H1 (cell line): ENCODE results near the gene VIPR1. TPM values are rescaled to one million over a fixed set of nuclear protein-coding genes. Genes with fewer than 3 reads are reported as not detected.

ENCODE experiments used
- CTCF ChIA-PET: fragments of 300-600 bp; sonication (Branson Sonifier 250); formaldehyde crosslinking; loops from one replicate; lab custom pipeline; 2021; ENCODE audit not compliant: partially characterized antibody; lab: Charles Lee
- POLR2A ChIA-PET: fragments of 300-600 bp; sonication (Branson Sonifier 250); formaldehyde crosslinking; loops from one replicate; lab custom pipeline; 2021; ENCODE audit warnings: inconsistent platforms; ENCODE audit not compliant: partially characterized antibody; lab: Charles Lee
- DNase-seq, 2 experiments: peaks; one replicate each; pipeline versions ENCODE4 v3.0.0 to v3.0.0-alpha.2; 2010 to 2022; ENCODE audit warnings: low spot score in 2 of 2, low read depth in 1 of 2, mixed read lengths in 1 of 2
- FAIRE-seq: peaks from 2 replicates; lab custom pipeline; 2011; peaks lifted over from hg19 to GRCh38; lab: Jason Lieb, UNC
- H2AFZ ChIP-seq: 2 replicates; pipeline ENCODE4 v1.8.1; 2012; ENCODE audit warnings: low read length, inconsistent platforms
- H2AK5ac ChIP-seq: 2 replicates; pipeline ENCODE4 v1.6.1; 2013; ENCODE audit warnings: low read depth, low read length
- H2BK120ac ChIP-seq: replicated peaks from 2 replicates; pipeline ENCODE3; 2013; ENCODE audit warnings: low read depth, low read length, inconsistent platforms
- H2BK12ac ChIP-seq: 2 replicates; pipeline ENCODE4 v1.6.1; 2013; ENCODE audit warnings: low read depth, low read length
- H2BK15ac ChIP-seq: 2 replicates; pipeline ENCODE4 v1.6.1; 2013; ENCODE audit warnings: low read length
- H2BK20ac ChIP-seq: 2 replicates; pipeline ENCODE4 v1.6.1; 2013; ENCODE audit warnings: low read length
- H2BK5ac ChIP-seq: 2 replicates; pipeline ENCODE4 v1.6.1; 2013; ENCODE audit warnings: low read depth, low read length
- H3K14ac ChIP-seq: 2 replicates; pipeline ENCODE4 v1.6.1; 2013; ENCODE audit warnings: inconsistent platforms; ENCODE audit not compliant: insufficient read length
- H3K18ac ChIP-seq: 2 replicates; pipeline ENCODE4 v1.6.1; 2013; ENCODE audit warnings: low read length; ENCODE audit errors: extremely low read depth
- H3K23ac ChIP-seq: 2 replicates; pipeline ENCODE4 v1.6.1; 2013; ENCODE audit warnings: inconsistent platforms; ENCODE audit not compliant: insufficient read length
- H3K23me2 ChIP-seq: 2 replicates; pipeline ENCODE4 v1.6.1; 2013; ENCODE audit warnings: low read depth, low read length
- H3K27ac ChIP-seq: 2 replicates; pipeline ENCODE4 v1.6.1; 2011; ENCODE audit warnings: low read depth, low read length, inconsistent platforms
- H3K27me3 ChIP-seq, 4 experiments: replicated peaks in 1 of 4; 1 replicate in 1 of 4; 2 replicates in 3 of 4; pipeline versions ENCODE4 v1.6.1 to v1.8.1; 2011 to 2013; ENCODE audit warnings: low read length in 3 of 4, mild to moderate bottlenecking in 3 of 4, inconsistent platforms in 2 of 4, mixed read lengths in 2 of 4, moderate library complexity in 1 of 4; ENCODE audit not compliant: control insufficient read depth in 3 of 4, insufficient read depth in 3 of 4; ENCODE audit errors: extremely low read depth in 1 of 4
- H3K36me3 ChIP-seq, 4 experiments: 2 replicates each; pipeline versions ENCODE4 v1.6.1 to v1.8.1; 2011 to 2013; ENCODE audit warnings: mild to moderate bottlenecking in 4 of 4, low read length in 3 of 4, moderate library complexity in 2 of 4, control low read depth in 1 of 4, inconsistent platforms in 1 of 4; ENCODE audit not compliant: insufficient read depth in 4 of 4, control insufficient read depth in 2 of 4
- H3K4ac ChIP-seq: replicated peaks from 2 replicates; pipeline ENCODE3; 2013; ENCODE audit warnings: low read length, low read depth, mixed read lengths, inconsistent platforms; ENCODE audit not compliant: insufficient read length
- H3K4me1 ChIP-seq, 4 experiments: replicated peaks in 1 of 4; 1 replicate in 1 of 4; 2 replicates in 3 of 4; pipeline versions ENCODE4 v1.6.1 to v1.8.1; 2011 to 2013; ENCODE audit warnings: low read length in 3 of 4, inconsistent platforms in 2 of 4, mixed read lengths in 1 of 4; ENCODE audit not compliant: insufficient read depth in 4 of 4, control insufficient read depth in 3 of 4
- H3K4me2 ChIP-seq, 2 experiments: 2 replicates each; pipeline versions ENCODE4 v1.6.1 to v1.8.1; 2011 to 2013; ENCODE audit warnings: low read depth in 2 of 2, low read length in 2 of 2, control low read depth in 1 of 2, inconsistent platforms in 1 of 2, mild to moderate bottlenecking in 1 of 2; ENCODE audit not compliant: insufficient read depth in 1 of 2
- H3K4me3 ChIP-seq, 4 experiments: fragments of 200-600, 300-600 bp in 1 of 4; sonication (generic), shearing (Covaris generic), sonication (Bioruptor Twin) in 1 of 4; 2 replicates each; pipeline versions ENCODE4 v1.5.1 to v1.8.1; 2011 to 2016; ENCODE audit warnings: low read length in 4 of 4, low read depth in 3 of 4, control low read depth in 2 of 4, inconsistent platforms in 2 of 4, mild to moderate bottlenecking in 2 of 4, mixed read lengths in 1 of 4, moderate library complexity in 1 of 4; ENCODE audit not compliant: insufficient read depth in 2 of 4; ENCODE audit errors: extremely low read depth in 1 of 4
- H3K56ac ChIP-seq: replicated peaks from 2 replicates; pipeline ENCODE3; 2013; ENCODE audit warnings: low read depth, mild to moderate bottlenecking, mixed read lengths, low read length, inconsistent platforms; ENCODE audit not compliant: insufficient read length
- H3K79me1 ChIP-seq: 2 replicates; pipeline ENCODE4 v1.6.1; 2013; ENCODE audit warnings: low read depth, low read length, control low read depth
- H3K79me2 ChIP-seq, 2 experiments: 2 replicates each; pipeline versions ENCODE4 v1.6.1 to v1.8.1; 2012 to 2013; ENCODE audit warnings: low read length in 2 of 2, mild to moderate bottlenecking in 2 of 2, inconsistent platforms in 1 of 2; ENCODE audit not compliant: insufficient read depth in 2 of 2, control insufficient read depth in 1 of 2
- H3K9ac ChIP-seq, 4 experiments: replicated peaks in 1 of 4; 1 replicate in 1 of 4; 2 replicates in 3 of 4; pipeline versions ENCODE4 v1.6.1 to v1.8.1; 2011 to 2013; ENCODE audit warnings: low read depth in 3 of 4, low read length in 3 of 4, control low read depth in 2 of 4, mild to moderate bottlenecking in 2 of 4, moderate library complexity in 2 of 4, inconsistent platforms in 1 of 4; ENCODE audit errors: extremely low read depth in 1 of 4
- H3K9me3 ChIP-seq, 2 experiments: 2 replicates each; pipeline versions ENCODE4 v1.6.1 to v1.8.1; 2012 to 2013; ENCODE audit warnings: mild to moderate bottlenecking in 2 of 2, moderate library complexity in 2 of 2, control low read depth in 1 of 2, inconsistent platforms in 1 of 2, low read depth in 1 of 2, low read length in 1 of 2, mixed read lengths in 1 of 2; ENCODE audit not compliant: insufficient read depth in 2 of 2
- H4K20me1 ChIP-seq, 2 experiments: replicated peaks in 1 of 2; 2 replicates each; pipeline versions ENCODE3 to v1.8.1; 2011 to 2013; ENCODE audit warnings: inconsistent platforms in 2 of 2, low read length in 2 of 2, mild to moderate bottlenecking in 1 of 2; ENCODE audit not compliant: insufficient read depth in 2 of 2, control insufficient read depth in 1 of 2
- H4K5ac ChIP-seq: 2 replicates; pipeline ENCODE4 v1.6.1; 2013; ENCODE audit warnings: low read length, low read depth, mixed read lengths, inconsistent platforms; ENCODE audit not compliant: insufficient read length
- H4K8ac ChIP-seq: 2 replicates; pipeline ENCODE4 v1.8.0; 2013; ENCODE audit warnings: mild to moderate bottlenecking, moderate library complexity, low read length, inconsistent platforms; ENCODE audit not compliant: insufficient read depth; ENCODE audit errors: extremely low read depth
- H4K91ac ChIP-seq: replicated peaks from 2 replicates; pipeline ENCODE3; 2013; ENCODE audit warnings: low read length, mixed read lengths, inconsistent platforms; ENCODE audit not compliant: insufficient read length
- FOSL1 ChIP-seq: IDR thresholded peaks from 2 replicates; pipeline ENCODE4 v1.6.1; 2011; ENCODE audit warnings: mild to moderate bottlenecking, low read depth, low read length, moderate library complexity; ENCODE audit not compliant: insufficient read depth
- SAP30 ChIP-seq: fragments of 300-600 bp; sonication (generic); IDR thresholded peaks from 2 replicates; pipeline ENCODE4 v1.7.1; 2012; ENCODE audit warnings: low read length, moderate library complexity, mild to moderate bottlenecking, inconsistent platforms; ENCODE audit not compliant: insufficient read depth, insufficient replicate concordance
- SP4 ChIP-seq: IDR thresholded peaks from 2 replicates; pipeline ENCODE4 v1.6.1; 2012; ENCODE audit warnings: low read length, inconsistent platforms
- TEAD4 ChIP-seq: IDR thresholded peaks from 2 replicates; pipeline ENCODE4 v1.6.1; 2012; ENCODE audit warnings: low read depth, low read length, inconsistent platforms, mixed read lengths
- WGBS, 2 experiments: shearing (Covaris generic) in 1 of 2; methylation state at CpG; one replicate each; pipeline versions ENCODE4 v1.1.6 to v1.1.7; 2013 to 2015; ENCODE audit warnings: low lambda C conversion rate in 2 of 2, mixed read lengths in 2 of 2, inconsistent platforms in 1 of 2, low coverage in 1 of 2, missing lambda C conversion rate in 1 of 2; ENCODE audit not compliant: insufficient replicate concordance in 2 of 2, insufficient coverage in 1 of 2, insufficient read length in 1 of 2; ENCODE audit errors: extremely low coverage in 1 of 2, missing lambda C conversion rate in 1 of 2; 5-methylcytosine and 5-hydroxymethylcytosine counted together
- polyA plus RNA-seq, 7 experiments: library from polyadenylated mRNA; depleted of rRNA in 3 of 7; stranded (reverse) in 5 of 7; unstranded in 2 of 7; fragments of >200 nt in 5 of 7; fragments of 200-250 nt in 2 of 7; gene quantifications; 1 replicate in 5 of 7; 2 replicates in 1 of 7; 4 replicates in 1 of 7; pipeline versions ENCODE4 v1.2.1 to v1.2.3, GENCODE V29; 2011 to 2013; ENCODE audit warnings: missing spikeins in 2 of 7, mixed read lengths in 2 of 7
- total RNA-seq: library from RNA; stranded (reverse); fragmentation: NEBNext Ultra II Directional; extraction: Animal tissue kit (Norgen Biotek cat#: 25700); gene quantifications from 2 replicates; pipeline ENCODE4 v1.2.1, GENCODE V29; 2021

Gene VIPR1
- total and polyA plus RNA-seq, 2 of the 8 experiments (the other 6 are each of a cell fraction or from before 2014, with no cell fraction given): 7.8 to 10.1 TPM

DNA sequence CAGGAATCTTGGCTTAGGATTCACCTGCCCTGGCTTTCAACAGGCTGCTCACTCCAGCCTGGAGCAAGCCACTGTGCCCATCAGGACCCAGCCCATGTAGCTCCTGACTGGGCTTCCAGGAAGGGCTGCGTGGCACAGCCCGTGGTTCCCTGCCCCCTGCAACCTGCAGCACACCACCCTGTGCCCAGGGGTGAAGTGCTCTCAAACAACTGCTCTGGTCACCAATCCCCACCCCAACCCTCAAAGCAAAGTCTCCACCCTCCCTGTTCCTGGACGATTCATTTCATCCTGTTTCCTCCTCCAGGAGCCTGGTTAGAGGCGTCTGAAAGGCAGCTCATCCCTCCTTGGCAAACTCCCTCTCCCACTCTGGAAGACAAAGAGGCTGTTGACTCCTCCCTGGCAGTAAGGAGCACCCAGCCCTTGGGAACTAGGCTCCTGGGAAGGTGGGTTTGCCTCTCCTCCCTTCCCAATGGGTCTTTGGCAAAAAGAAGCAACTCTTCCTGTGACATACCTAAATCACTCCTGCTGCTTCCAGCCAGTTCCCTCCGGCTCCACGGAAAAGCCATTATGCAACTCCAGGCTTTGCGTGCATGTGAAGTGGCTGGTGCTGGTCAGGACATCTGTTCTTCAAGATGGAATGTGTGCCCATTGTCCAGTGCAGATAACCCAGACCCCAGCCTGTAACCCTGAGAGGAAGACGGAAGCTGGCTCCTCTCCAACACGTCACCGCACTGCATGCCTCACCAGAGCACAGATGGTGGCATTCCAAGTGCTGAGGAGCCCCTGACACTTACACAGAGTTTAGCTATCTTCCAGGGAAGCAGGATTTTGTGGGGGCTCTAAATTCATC lies 29.1 kb upstream of the VIPR1 start:
- Histone ChIP-seq H3K14ac (no peak overlapping the region), H3K23me2 (no peaks in the 10 kb centered on the region), H2BK15ac (peak overlapping the region; percentile 72; the same call in 1 of the 2 replicates), H2BK20ac (no peak overlapping the region), H3K4me1 (no peaks in the 10 kb centered on the region; a peak in 1 of 7 replicates), H3K4me2 (no peak overlapping the region), H3K36me3 (no peaks in the 10 kb centered on the region), H3K4me3 (no peak overlapping the region), H4K91ac (no peak overlapping the region), H3K79me1 (no peaks in the 10 kb centered on the region), H4K5ac (no peak overlapping the region), H3K79me2 (no peaks in the 10 kb centered on the region), H2BK12ac (0 out of 2 replicates have a peak overlapping the region, but pooled peaks have one; percentile 50), H3K27me3 (peaks cover 0 to 1% (median 0%) of the 10 kb centered on the region in 4 experiments; a peak in 2 of 7 replicates), H2BK5ac (no peak overlapping the region), H3K9me3 (no peaks in the 10 kb centered on the region), H2AK5ac (no peak overlapping the region), H3K4ac (no peak overlapping the region), H2AFZ (peak overlapping the region; percentile 6; the same call in 1 of the 2 replicates), H3K18ac (no peak overlapping the region), H3K23ac (no peak overlapping the region), H2BK120ac (no peak overlapping the region), H4K20me1 (no peaks in the 10 kb centered on the region), H4K8ac (no peak overlapping the region; the same call in 1 of the 2 replicates), H3K56ac (no peak overlapping the region), H3K27ac (no peak overlapping the region), H3K9ac (no peak overlapping the region)
- ChIA-PET POLR2A (interaction anchor here (0.7 kb wide), 1 partner anchor 32 kb away, joined by 3 read pairs; no protein-coding TSS in a partner anchor), CTCF (interaction anchor here (1.1 to 2.2 kb wide), 5 partner anchors 31 to 226 kb away, joined by 3 to 8 read pairs (median 4); no protein-coding TSS in a partner anchor)
- DNase-seq: no peak
- no peak for FAIRE-seq
- 93% methylated on average over 10 of the region's 10 CpGs; no CpG with 5 or more reads in 1 of the 2 experiments for WGBS, 2 experiments
- TF ChIP-seq SAP30 (no peak), SP4 (no peak), FOSL1 (no peak), TEAD4 (no peak)
